K562 (cell line): ENCODE results near the gene MTOR. TPM values are rescaled to one million over a fixed set of nuclear protein-coding genes. Genes with fewer than 3 reads are reported as not detected.

Experiments
- SRF ChIP-seq, 2 experiments: fragments of 250-450, 450-650 bp in 1 of 2; sonication (Bioruptor Pico) in 1 of 2; sonication (generic) in 1 of 2; formaldehyde crosslinking; IDR thresholded peaks; 2 replicates each; pipeline versions ENCODE4 v1.5.0 to v1.5.1; 2020 to 2022; ENCODE audit warnings: mild to moderate bottlenecking in 1 of 2, missing genetic modification reagents in 1 of 2
- ZNF174 ChIP-seq: fragments of 250-450 bp; sonication (Bioruptor Pico); IDR thresholded peaks from 2 replicates; pipeline ENCODE4 v1.4.0; 2020; ENCODE audit warnings: mild to moderate bottlenecking
- polyA plus RNA-seq, 8 experiments: library from polyadenylated mRNA; depleted of rRNA in 4 of 8; stranded (reverse) in 5 of 8; unstranded in 3 of 8; fragments of >200 nt; fragmentation: Nextera tagmentation in 2 of 8; fragmentation: Illumina TruSeq in 1 of 8; extraction: Ambion mirVana in 2 of 8; extraction: Trizol in 1 of 8; gene quantifications; 2 replicates each; pipeline versions ENCODE4 v1.2.1 to v1.2.3, GENCODE V29; 2011 to 2014; ENCODE audit warnings: inconsistent platforms in 1 of 8, missing spikeins in 1 of 8
- total RNA-seq, 7 experiments: library from RNA; depleted of rRNA in 6 of 7; stranded (reverse); fragments of >200 nt in 6 of 7; fragmentation: Illumina TruSeq in 2 of 7; extraction: Trizol in 2 of 7; gene quantifications; 2 replicates each; pipeline versions ENCODE4 v1.2.1 to v1.2.3, GENCODE V29; 2011 to 2021; ENCODE audit warnings: low replicate concordance in 1 of 7
- TF ChIP-seq, protein P1 (sequence below), 2 experiments: fragments of 450-650 bp; IDR thresholded peaks; 2 replicates each; pipeline ENCODE4 v1.6.1; 2016; ENCODE audit warnings: mild to moderate bottlenecking in 2 of 2, borderline replicate concordance in 1 of 2, low read depth in 1 of 2, moderate library complexity in 1 of 2

The MTOR gene
- total and polyA plus RNA-seq, 9 of the 15 experiments (the other 6 are each of a cell fraction or from before 2014, with no cell fraction given), result 11.4 to 71.4 (median 52.2) TPM

DNA sequence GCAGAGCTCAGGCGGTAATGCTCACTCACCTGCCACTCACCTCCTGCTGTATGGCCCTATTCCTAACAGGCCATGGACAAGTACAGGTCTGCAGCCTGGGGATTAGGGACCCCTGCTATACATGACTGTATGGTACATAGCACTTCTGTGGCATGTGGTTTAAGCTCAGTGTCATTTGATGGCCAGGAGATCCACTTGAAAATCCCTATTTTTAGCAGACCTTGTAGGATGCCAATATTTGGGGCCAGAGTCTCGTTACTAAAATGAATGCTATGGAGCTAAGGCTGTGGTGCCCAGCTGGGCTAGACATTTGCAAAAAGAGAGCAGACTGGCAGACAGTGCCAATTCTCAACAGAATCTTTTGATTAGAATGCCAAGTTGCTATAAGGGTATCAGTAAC, 74.9 kb downstream of the MTOR start (continued):
- TF ChIP-seq SRF (CRISPR knock-in tag; IDR thresholded peaks at IDR 0.05) (no peak), ZNF174 (CRISPR knock-in tag) (no peak)
- TF ChIP-seq, protein P1, sequence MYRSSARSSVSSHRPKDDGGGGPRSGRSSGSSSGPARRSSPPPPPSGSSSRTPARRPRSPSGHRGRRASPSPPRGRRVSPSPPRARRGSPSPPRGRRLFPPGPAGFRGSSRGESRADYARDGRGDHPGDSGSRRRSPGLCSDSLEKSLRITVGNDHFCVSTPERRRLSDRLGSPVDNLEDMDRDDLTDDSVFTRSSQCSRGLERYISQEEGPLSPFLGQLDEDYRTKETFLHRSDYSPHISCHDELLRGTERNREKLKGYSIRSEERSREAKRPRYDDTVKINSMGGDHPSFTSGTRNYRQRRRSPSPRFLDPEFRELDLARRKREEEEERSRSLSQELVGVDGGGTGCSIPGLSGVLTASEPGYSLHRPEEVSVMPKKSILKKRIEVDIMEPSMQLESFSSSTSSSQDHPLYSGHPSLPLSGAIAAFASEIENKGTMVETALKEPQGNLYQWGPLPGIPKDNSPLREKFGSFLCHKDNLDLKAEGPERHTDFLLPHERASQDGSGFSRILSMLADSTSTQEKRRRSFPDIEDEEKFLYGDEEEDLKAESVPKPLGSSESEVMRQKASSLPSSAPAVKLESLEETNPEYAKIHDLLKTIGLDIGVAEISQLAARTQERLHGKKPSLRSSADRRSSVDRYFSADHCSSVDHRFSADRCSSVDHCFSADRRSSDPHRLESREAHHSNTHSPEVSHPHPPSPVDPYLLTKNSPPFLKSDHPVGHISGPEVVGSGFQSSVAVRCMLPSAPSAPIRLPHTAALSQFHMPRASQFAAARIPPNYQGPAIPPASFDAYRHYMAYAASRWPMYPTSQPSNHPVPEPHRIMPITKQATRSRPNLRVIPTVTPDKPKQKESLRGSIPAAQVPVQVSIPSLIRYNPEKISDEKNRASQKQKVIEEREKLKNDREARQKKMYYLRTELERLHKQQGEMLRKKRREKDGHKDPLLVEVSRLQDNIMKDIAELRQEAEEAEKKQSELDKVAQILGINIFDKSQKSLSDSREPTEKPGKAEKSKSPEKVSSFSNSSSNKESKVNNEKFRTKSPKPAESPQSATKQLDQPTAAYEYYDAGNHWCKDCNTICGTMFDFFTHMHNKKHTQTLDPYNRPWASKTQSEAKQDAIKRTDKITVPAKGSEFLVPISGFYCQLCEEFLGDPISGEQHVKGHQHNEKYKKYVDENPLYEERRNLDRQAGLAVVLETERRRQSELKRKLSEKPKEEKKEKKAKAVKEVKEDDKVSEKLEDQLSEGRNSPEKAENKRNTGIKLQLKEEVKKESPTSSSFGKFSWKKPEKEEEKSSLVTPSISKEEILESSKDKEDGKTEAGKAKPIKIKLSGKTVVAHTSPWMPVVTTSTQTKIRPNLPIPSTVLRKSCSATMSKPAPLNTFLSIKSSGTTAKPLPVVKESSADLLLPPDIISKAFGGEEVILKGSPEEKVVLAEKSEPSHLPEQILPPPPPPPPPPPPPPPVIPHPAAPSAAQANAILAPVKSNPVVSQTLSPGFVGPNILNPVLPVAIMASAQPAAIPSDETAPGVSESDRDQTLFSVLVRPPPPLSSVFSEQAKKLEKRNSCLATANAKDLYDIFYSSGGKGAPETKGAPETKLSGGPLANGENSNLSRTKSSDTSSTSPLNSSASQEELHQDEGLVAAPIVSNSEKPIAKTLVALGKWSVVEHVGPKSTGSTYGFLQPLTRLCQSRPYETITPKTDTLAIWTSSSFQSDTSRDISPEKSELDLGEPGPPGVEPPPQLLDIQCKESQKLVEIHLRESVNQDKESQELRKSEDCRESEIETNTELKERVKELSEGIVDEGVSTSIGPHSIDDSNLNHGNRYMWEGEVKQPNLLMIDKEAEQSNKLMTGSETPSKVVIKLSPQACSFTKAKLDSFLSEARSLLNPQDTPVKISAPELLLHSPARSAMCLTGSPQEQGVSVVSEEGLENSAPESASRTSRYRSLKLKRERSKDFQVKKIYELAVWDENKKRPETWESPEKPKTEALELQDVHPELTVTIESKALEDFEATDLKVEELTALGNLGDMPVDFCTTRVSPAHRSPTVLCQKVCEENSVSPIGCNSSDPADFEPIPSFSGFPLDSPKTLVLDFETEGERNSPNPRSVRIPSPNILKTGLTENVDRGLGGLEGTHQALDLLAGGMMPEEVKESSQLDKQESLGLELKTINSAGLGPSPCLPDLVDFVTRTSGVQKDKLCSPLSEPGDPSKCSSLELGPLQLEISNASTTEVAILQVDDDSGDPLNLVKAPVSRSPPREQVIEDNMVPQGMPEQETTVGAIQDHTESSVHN (IDR thresholded peaks at IDR 0.05; ENCODE audit: borderline replicate concordance in 1 of 2, low read depth in 1 of 2), result no peak
